T-helper 2 cell treated with Interferon-gamma antibody and Interleukin-4, amounts not matched to agents 100 ng/mL and 5 ng/mL, for 36 hours (primary cell): ENCODE measurements around the gene PPP6R1. TPM values are rescaled to one million over a fixed set of nuclear protein-coding genes. Genes with fewer than 3 reads are reported as not detected.
"Not testable (repeated sequence)": the region's sequence is repeated elsewhere in the genome, so short reads cannot be mapped to it uniquely, and the experiment has no call there.

ENCODE experiments used
- intact Hi-C: fragments of 100-400 bp; cut with micrococcal nuclease; formaldehyde crosslinking; loops from one replicate; pipeline ENCODE4 v1.15.1; 2023
- total RNA-seq: library from RNA; stranded (reverse); gene quantifications from 2 replicates; pipeline ENCODE4 v1.2.3, GENCODE V29; 2022

The PPP6R1 gene
- total RNA-seq, 1 donor from 2014 or later, result 218 TPM

GRCh38 chr19:55225415-55225958 is 33.3 kb downstream of the PPP6R1 start:
- intact Hi-C loops, result no loop called here

- intact Hi-C loops, result not testable (repeated sequence)
Observed at GRCh38 chr19:55224679-55225414, 34.0 kb downstream of the PPP6R1 start.

GRCh38 chr19:55224038-55224665 is 34.7 kb downstream of the PPP6R1 start:
- intact Hi-C loops, result no loop called here

- intact Hi-C loops, result no loop called here
Observed at GRCh38 chr19:55223291-55224037, 35.4 kb downstream of the PPP6R1 start.

- intact Hi-C loops, result no loop called here
Observed at GRCh38 chr19:55220525-55220924, 38.3 kb downstream of the PPP6R1 start.

GRCh38 chr19:55216461-55217198 is 42.2 kb downstream of the PPP6R1 start:
- intact Hi-C loops, result loop anchor here (5.0 kb wide), 1 partner anchor 41 kb away; the partner anchor contains the start of gene PPP6R1

- intact Hi-C loops, result no loop called here
Observed at GRCh38 chr19:55213547-55213946, 45.3 kb downstream of the PPP6R1 start.

GRCh38 chr19:55212447-55212846 is 46.4 kb downstream of the PPP6R1 start:
- intact Hi-C loops, result no loop called here

- intact Hi-C loops, result no loop called here
Observed at GRCh38 chr19:55209693-55210472, 48.9 kb downstream of the PPP6R1 start.

- intact Hi-C loops, result no loop called here
Observed at GRCh38 chr19:55208880-55209692, 49.7 kb downstream of the PPP6R1 start, which contains the start of gene PTPRH. Gene PTPRH (minus strand): TSS chr19:55209501. CDS start chr19:55209433, 68 bp downstream.

- intact Hi-C loops, result no loop called here
Observed at GRCh38 chr19:55206664-55207500, 51.9 kb downstream of the PPP6R1 start.

GRCh38 chr19:55202199-55202598 is 56.6 kb downstream of the PPP6R1 start:
- intact Hi-C loops, result not testable (repeated sequence)

- intact Hi-C loops, result no loop called here
Observed at GRCh38 chr19:55199620-55200204, 59.1 kb downstream of the PPP6R1 start.

- intact Hi-C loops, result no loop called here
Observed at GRCh38 chr19:55198651-55199050, 60.2 kb downstream of the PPP6R1 start.

- intact Hi-C loops, result no loop called here
Observed at GRCh38 chr19:55197528-55197927, 61.3 kb downstream of the PPP6R1 start.

GRCh38 chr19:55196803-55197202 is 62.0 kb downstream of the PPP6R1 start:
- intact Hi-C loops, result no loop called here

GRCh38 chr19:55193481-55193880 is 65.3 kb downstream of the PPP6R1 start:
- intact Hi-C loops, result no loop called here

GRCh38 chr19:55189403-55189835 is 69.4 kb downstream of the PPP6R1 start:
- intact Hi-C loops, result no loop called here
